H7 (cell line): ENCODE results near the gene DPY30. TPM values are rescaled to one million over a fixed set of nuclear protein-coding genes. Genes with fewer than 3 reads are reported as not detected.
"Not testable (repeated sequence)": the region's sequence is repeated elsewhere in the genome, so short reads cannot be mapped to it uniquely, and the experiment has no call there.

Source experiments
- DNase-seq: peaks from one replicate; pipeline ENCODE4 v3.0.0; 2012
- H3K27me3 ChIP-seq: 2 replicates; pipeline ENCODE4 v1.6.0; 2011; ENCODE audit warnings: mild to moderate bottlenecking, low read length; ENCODE audit not compliant: control insufficient read depth, insufficient read depth
- H3K36me3 ChIP-seq: replicated peaks from 2 replicates; pipeline ENCODE4 v1.5.1; 2011; ENCODE audit warnings: low read length; ENCODE audit not compliant: control insufficient read depth, insufficient read depth
- H3K4me3 ChIP-seq: 2 replicates; pipeline ENCODE4 v1.5.1; 2011; ENCODE audit warnings: low read depth, mild to moderate bottlenecking, control low read depth, low read length, moderate library complexity; ENCODE audit not compliant: insufficient read depth
- total RNA-seq: library from RNA; depleted of rRNA; stranded (reverse); fragments of >200 nt; shearing (Covaris generic); gene quantifications from 2 replicates; pipeline ENCODE4 v1.2.3, GENCODE V29; 2014

The DPY30 gene
- total RNA-seq, 1 experiment from 2014 or later: 86.0 TPM

DNA sequence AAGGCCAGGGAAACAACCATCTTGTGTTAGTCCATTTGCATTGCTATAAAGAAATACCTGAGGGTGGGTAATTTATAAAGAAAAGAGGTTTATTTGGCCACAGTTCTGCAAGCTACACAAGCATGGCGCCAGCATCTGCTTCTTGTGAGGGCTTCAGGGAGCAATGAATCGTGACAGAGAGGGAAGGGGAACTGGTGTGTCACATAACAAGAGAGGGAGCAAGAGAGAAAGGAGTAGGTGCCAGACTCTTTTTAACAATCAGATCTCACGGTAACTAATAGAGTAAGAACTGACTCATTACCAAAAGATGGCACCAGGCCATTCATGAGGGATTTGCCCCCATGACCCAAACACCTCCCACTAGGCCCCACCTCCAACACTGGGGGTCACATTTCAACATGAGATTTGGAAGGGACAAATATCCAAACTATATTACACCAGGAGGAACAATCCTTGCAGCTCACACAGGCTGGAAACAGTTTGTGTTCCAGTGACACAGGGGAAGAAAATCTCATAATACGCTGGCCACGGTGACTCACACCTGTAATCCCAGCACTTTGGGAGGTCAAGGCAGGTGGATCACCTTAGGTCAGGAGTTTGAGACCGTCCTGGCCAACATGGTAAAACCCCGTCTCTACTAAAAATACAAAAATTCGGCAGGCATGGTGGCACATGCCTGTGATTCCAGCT is 5.3 kb downstream of the DPY30 start:
- not testable (repeated sequence) for H3K4me3 ChIP-seq, DNase-seq, H3K27me3 ChIP-seq, H3K36me3 ChIP-seq

- H3K4me3 ChIP-seq, H3K36me3 ChIP-seq, H3K27me3 ChIP-seq, DNase-seq: not testable (repeated sequence)
Measured at GRCh38 chr2:32018789-32019482, 20.7 kb downstream of the DPY30 start.

- H3K27me3 ChIP-seq: no peaks in the 10 kb centered on the region
- DNase-seq: no peak
- no peaks in the 10 kb centered on the region; the same call in 1 of the 2 replicates for H3K36me3 ChIP-seq
- H3K4me3 ChIP-seq: no peak overlapping the region
Measured at GRCh38 chr2:32012872-32013271, 26.7 kb downstream of the DPY30 start.

- Histone ChIP-seq H3K4me3 (peak overlapping the region; percentile 65), H3K27me3 (no peaks in the 10 kb centered on the region), H3K36me3 (no peaks in the 10 kb centered on the region)
- DNase-seq: no peak
Measured at GRCh38 chr2:32011485-32011960, 28.1 kb downstream of the DPY30 start.

DNA sequence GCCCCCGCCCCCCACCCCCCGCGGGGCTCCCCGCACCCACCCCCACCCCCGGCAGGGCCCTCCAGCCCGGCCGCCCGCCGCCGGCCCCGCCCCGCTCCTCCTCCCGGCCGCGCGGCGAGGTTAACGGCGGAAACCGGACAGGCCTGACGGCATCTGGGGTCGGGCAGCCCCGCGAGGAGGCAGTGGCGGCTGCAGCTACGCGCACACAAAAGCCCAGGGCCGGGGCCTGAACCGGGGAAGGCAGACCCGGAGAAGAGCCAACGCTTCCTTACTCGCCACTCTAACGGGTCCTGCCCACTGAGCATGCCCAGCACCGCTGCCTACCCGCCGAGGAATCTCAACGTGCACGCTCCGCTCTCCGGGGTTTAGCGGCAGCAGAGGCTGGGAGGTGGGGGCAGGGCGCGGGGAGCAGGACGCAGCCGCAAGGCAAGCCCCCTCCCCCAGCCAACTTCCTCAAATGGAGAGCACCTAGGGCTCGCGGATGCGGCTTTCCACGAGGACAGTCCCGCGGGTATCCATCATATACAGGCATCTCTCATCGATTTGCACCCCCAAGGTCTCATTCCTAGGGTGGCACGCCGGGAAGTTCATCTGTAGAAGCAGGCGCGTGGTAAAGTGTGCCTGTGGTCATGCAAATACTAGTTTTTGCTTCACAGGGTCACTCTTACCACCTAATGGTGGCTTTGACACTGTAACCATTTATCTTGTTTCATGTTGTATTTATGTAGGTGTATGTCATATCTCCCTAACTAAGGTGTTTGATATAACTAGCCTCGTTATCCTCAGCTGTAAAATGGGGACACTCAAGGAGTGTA is 28.7 kb downstream of the DPY30 start, which contains the start of gene MEMO1:
Gene MEMO1 (minus strand): TSS at position 339 of the 815 bp plus-strand sequence. CDS start 761 bp downstream, outside the sequence.
- no peaks in the 10 kb centered on the region for H3K36me3 ChIP-seq
- peak; percentile 96 for DNase-seq
- H3K27me3 ChIP-seq: no peaks in the 10 kb centered on the region
- H3K4me3 ChIP-seq: peak within 1 kb of the TSS; percentile 90

- not testable (repeated sequence) for H3K36me3 ChIP-seq, H3K27me3 ChIP-seq
- DNase-seq: peak; percentile 54
- peak overlapping the region; percentile 90 for H3K4me3 ChIP-seq
Measured at GRCh38 chr2:32010280-32010669, 29.3 kb downstream of the DPY30 start.

DNA sequence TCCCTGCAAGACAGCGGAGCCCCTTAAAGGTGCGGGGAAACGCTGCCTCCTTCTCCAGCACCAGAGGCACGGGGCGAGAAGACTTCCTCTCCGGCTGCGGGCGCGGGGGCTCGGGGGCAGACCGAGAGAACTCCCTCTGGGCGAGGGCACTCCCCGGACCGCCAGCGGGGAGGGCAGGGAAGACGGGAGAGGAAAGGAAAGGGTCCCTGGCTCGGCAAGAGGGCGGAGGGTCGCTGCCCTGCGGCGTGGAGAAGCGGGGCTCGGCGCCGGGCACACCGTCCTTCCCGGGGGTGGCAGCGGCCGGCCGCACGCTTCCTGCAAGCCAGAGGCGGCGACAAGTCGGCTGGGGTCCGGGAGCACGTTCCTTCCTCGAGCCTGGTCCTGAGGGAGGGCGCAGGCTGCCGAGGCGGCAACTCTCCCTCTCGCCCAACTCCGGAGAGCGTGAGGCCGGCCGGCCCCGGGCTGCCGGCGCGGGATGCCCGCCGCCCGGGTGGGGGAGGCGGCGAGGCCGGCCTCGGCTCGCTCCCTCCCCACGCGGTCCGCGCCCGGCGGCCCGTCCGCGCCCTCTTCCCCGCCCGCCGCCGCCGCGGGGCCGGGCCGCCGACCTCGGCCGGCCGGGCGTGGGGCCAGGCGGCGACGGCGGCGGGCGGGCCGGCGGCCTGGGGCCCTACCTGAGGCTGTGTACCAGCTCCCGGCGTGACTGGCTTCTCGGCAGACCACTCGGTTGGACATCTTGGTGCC is 29.9 kb downstream of the DPY30 start:
- Histone ChIP-seq H3K36me3 (no peaks in the 10 kb centered on the region), H3K27me3 (no peaks in the 10 kb centered on the region), H3K4me3 (peak overlapping the region; percentile 90)
- DNase-seq: peak; percentile 74

DNA sequence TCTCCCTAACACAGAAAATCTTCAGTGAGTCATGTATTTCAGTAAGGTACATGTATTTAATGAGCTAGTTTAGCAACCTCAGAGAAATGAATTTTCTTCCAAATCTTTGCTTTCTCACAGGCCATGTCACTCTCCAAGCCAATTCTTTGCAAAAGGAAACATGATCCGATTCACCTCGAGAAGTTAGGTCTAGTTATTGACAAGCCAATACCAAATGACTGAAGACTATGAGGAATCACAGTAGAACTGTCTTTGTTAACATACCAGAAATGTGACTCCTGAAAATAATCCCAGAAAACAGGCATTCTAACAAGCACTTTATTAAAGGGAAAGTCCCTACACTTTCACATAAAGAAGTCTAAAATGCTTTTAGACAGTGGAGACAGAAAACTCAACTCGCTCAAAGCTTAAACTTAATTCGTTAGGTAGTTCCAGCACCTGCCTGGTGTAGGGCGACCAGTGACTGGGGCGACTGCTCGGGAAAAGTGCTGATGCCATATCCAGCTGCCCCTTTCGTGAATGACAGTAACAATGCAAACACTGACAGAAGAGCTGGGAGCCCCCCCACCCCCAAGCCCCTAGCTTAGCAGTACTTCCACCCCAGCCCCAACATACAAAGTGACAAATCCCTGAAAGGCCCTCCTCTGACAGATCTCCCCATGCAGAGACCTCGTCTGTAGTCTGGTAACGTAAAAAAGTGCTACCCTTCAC is 30.6 kb downstream of the DPY30 start:
- Histone ChIP-seq H3K27me3 (no peaks in the 10 kb centered on the region), H3K4me3 (peak overlapping the region; percentile 90), H3K36me3 (no peaks in the 10 kb centered on the region)
- no peak for DNase-seq

GRCh38 chr2:32007121-32007391 is 32.5 kb downstream of the DPY30 start:
- DNase-seq: no peak
- no peak overlapping the region for H3K4me3 ChIP-seq
- no peaks in the 10 kb centered on the region for H3K27me3 ChIP-seq
- H3K36me3 ChIP-seq: no peaks in the 10 kb centered on the region

DNA sequence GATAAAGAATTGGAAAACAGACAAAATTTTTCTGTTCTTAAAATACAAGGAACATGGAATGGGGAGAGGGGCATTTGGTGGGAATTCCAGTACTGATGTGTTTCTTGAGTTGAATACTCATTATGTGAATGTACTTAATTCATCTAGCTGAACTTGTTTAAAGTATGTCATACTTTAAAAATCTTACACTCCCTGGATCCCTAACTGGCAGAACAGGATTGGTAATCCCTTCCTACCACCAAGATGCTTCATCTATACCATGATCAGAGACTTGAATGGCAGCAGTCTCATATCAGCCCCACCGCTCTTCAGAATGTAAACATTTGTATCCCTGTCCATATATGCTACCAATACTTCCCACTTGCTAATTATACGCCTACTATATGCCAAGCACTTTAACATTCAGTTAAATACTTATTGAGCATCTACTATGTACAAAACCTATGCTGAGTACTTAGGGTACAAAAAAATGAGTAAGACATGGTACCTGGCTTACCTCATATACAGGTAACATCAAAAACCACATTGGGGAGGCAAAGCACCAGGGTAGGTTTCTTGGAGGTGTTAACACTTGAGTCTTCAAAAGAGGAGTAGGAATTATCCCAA is 34.1 kb downstream of the DPY30 start:
- no peaks in the 10 kb centered on the region for H3K36me3 ChIP-seq
- DNase-seq: no peak
- no peak overlapping the region for H3K4me3 ChIP-seq
- no peaks in the 10 kb centered on the region for H3K27me3 ChIP-seq

DNA sequence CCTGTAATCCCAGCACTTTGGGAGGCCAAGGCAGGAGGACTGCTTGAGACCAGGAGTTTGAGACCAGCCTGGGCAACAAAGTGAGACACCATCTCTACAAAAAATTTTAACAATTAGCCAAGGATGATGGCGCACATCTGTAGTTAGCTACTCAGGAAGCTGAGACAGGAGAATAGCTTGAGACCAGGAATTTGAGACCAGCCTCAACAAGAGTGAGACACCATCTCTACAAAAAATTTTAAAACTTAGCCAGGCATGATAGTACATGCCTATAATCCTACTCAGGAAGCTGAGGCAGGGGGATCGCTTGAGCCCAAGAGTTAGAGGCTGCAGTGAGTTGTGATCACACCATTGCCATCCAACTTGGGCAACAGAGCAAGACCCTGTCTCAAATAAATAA is 35.8 kb downstream of the DPY30 start:
- no peak for DNase-seq
- Histone ChIP-seq H3K4me3 (no peak overlapping the region), H3K36me3 (no peaks in the 10 kb centered on the region), H3K27me3 (no peaks in the 10 kb centered on the region)

DNA sequence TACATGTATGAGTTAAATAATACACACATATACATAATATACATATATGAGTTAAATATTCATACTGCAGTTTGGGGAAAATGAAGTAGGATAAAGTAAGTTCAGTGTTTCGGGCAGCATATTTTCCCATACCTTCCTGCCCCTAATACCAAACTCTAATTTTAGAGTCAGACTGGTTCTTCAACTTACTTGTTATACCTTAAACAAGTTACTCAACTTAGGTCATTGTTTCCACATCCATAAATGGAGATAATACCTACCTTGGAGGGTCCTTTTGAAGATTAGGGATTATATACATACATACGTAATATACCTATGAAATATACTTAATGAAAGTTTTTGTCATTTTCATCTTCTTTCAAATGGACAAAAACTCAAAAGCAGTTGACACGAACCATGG is 37.2 kb downstream of the DPY30 start:
- Histone ChIP-seq H3K36me3 (no peaks in the 10 kb centered on the region), H3K27me3 (no peaks in the 10 kb centered on the region), H3K4me3 (no peak overlapping the region)
- DNase-seq: no peak

DNA sequence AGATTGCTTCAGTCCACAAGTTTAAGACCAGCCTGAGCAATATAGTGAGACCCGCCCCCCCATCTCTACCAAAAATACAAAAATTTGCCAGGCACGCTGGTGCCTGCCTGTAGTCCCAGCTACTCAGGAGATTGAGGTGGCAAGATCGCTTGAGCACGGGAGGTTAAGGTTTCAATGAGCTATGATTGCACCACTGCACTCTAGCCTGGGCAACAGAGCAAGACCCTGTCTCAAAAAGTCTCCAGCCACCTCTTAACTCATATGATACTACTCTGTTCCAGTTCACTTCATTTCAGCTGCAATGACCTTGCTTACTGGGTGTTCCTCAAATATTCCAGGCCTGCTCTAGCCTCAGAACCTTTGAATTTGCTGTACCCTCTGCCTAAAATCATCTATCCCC is 40.2 kb downstream of the DPY30 start:
- DNase-seq: no peak
- H3K27me3 ChIP-seq: no peaks in the 10 kb centered on the region
- no peak overlapping the region for H3K4me3 ChIP-seq
- H3K36me3 ChIP-seq: no peaks in the 10 kb centered on the region
